Suprapubic skin (tissue), 4 donors: ENCODE measurements around the gene SRD5A2.

Experiments used
- EP300 ChIP-seq: sonication (generic); formaldehyde crosslinking; IDR thresholded peaks from one replicate; pipeline ENCODE4 v1.6.1; 2017; ENCODE audit warnings: antibody characterized with exemption
- POLR2A ChIP-seq, 2 donors: fragments of 450-650 bp; IDR thresholded peaks; one replicate each; pipeline ENCODE4 v1.6.1; 2017; ENCODE audit warnings: antibody characterized with exemption in 2 of 2, mild to moderate bottlenecking in 2 of 2, moderate library complexity in 2 of 2
- POLR2AphosphoS5 ChIP-seq, 3 donors: sonication (generic); formaldehyde crosslinking; IDR thresholded peaks; one replicate each; pipeline ENCODE4 v1.6.1; 2017; ENCODE audit warnings: antibody characterized with exemption in 3 of 3
- TF ChIP-seq, protein P1 (sequence below), 2 donors: fragments of 200-600 bp in 1 of 2; fragments of 450-650 bp in 1 of 2; sonication (generic) in 1 of 2; IDR thresholded peaks; one replicate each; pipeline ENCODE4 v1.5.1; 2016 to 2019; ENCODE audit warnings: antibody characterized with exemption in 2 of 2, mild to moderate bottlenecking in 1 of 2, moderate library complexity in 1 of 2

DNA sequence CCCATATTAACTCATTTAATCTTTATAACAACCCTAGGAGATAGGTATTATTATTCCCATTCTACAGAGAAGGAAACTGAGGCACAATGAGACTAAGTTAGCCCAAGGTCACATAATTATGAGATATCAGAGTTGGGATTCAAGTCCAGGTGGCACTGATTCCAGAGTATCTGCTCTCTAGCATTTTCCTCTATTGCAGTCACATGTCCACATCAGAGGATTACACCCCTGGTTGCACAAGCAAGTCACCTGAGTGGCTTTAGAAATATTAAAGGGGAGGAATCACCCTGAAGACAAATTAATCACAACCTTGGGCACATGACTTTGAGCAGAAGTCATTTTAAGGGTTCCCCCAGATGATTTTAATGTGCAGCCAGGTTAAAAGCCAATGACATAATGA is 23.8 kb downstream of the SRD5A2 start:
- TF ChIP-seq, protein P1, sequence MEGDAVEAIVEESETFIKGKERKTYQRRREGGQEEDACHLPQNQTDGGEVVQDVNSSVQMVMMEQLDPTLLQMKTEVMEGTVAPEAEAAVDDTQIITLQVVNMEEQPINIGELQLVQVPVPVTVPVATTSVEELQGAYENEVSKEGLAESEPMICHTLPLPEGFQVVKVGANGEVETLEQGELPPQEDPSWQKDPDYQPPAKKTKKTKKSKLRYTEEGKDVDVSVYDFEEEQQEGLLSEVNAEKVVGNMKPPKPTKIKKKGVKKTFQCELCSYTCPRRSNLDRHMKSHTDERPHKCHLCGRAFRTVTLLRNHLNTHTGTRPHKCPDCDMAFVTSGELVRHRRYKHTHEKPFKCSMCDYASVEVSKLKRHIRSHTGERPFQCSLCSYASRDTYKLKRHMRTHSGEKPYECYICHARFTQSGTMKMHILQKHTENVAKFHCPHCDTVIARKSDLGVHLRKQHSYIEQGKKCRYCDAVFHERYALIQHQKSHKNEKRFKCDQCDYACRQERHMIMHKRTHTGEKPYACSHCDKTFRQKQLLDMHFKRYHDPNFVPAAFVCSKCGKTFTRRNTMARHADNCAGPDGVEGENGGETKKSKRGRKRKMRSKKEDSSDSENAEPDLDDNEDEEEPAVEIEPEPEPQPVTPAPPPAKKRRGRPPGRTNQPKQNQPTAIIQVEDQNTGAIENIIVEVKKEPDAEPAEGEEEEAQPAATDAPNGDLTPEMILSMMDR (IDR thresholded peaks at IDR 0.05): no peak
- TF ChIP-seq POLR2A (IDR thresholded peaks at IDR 0.05) (no peak), POLR2AphosphoS5 (IDR thresholded peaks at IDR 0.05) (no peak), EP300 (no peak)
